ENCODE measurements around the gene ALG1. TPM values are rescaled to one million over a fixed set of nuclear protein-coding genes. Genes with fewer than 3 reads are reported as not detected.
A peak's percentile ranks its signal among the peaks of the same experiment; 100 is the strongest.
"Not testable (repeated sequence)": the region's sequence is repeated elsewhere in the genome, so short reads cannot be mapped to it uniquely, and the experiment has no call there.

The ALG1 gene
- total RNA-seq, 1 experiment from 2014 or later = 23.9 TPM

GRCh38 chr16:5098221-5099159, 26.8 kb downstream of the ALG1 start:
- DNase-seq (ENCODE audit: low read depth) = peak; percentile 61

- not testable (repeated sequence) for DNase-seq (ENCODE audit: low read depth)
Observed at GRCh38 chr16:5099174-5099573, 27.5 kb downstream of the ALG1 start.

GRCh38 chr16:5103296-5104032, 31.8 kb downstream of the ALG1 start:
- DNase-seq (ENCODE audit: low read depth) = not testable (repeated sequence)

GRCh38 chr16:5105039-5105438, 33.4 kb downstream of the ALG1 start:
- DNase-seq (ENCODE audit: low read depth) = not testable (repeated sequence)

- DNase-seq (ENCODE audit: low read depth) = no peak
Observed at GRCh38 chr16:5108505-5109158, 37.0 kb downstream of the ALG1 start.

GRCh38 chr16:5110933-5111332, 39.3 kb downstream of the ALG1 start:
- not testable (repeated sequence) for DNase-seq (ENCODE audit: low read depth)

- not testable (repeated sequence) for DNase-seq (ENCODE audit: low read depth)
Observed at GRCh38 chr16:5116780-5117295, 45.2 kb downstream of the ALG1 start.

GRCh38 chr16:5117300-5118087, 45.9 kb downstream of the ALG1 start:
- peak; percentile 57 for DNase-seq (ENCODE audit: low read depth)

GRCh38 chr16:5131467-5132004, 59.9 kb downstream of the ALG1 start:
- DNase-seq (ENCODE audit: low read depth) = not testable (repeated sequence)

- DNase-seq (ENCODE audit: low read depth) = not testable (repeated sequence)
Observed at GRCh38 chr16:5132915-5133600, 61.4 kb downstream of the ALG1 start.

- DNase-seq (ENCODE audit: low read depth) = not testable (repeated sequence)
Observed at GRCh38 chr16:5134739-5135452, 63.3 kb downstream of the ALG1 start.

Other genes with a start within 250 kb of the ALG1 start
- 24.9 and 42.0 TPM in 2 replicates for gene GLYR1, start 224.6 kb upstream of the ALG1 start, total RNA-seq (2014; rRNA removed; shearing (Covaris generic))
- 22.8 and 48.3 TPM in 2 replicates for gene UBN1, start 224.4 kb upstream of the ALG1 start, total RNA-seq (2014; rRNA removed; shearing (Covaris generic))
- 1.8 and 2.2 TPM in 2 replicates for gene PPL, start 134.7 kb upstream of the ALG1 start, total RNA-seq (2014; rRNA removed; shearing (Covaris generic))
- gene SEC14L5, start 113.5 kb upstream of the ALG1 start, total RNA-seq (2014; rRNA removed; shearing (Covaris generic)) = 0.02 TPM in 1 of 2 replicates, not detected in the other
- 19.0 and 28.6 TPM in 2 replicates for gene NAGPA, start 37.9 kb upstream of the ALG1 start, total RNA-seq (2014; rRNA removed; shearing (Covaris generic))
- gene C16orf89, start 5.9 kb upstream of the ALG1 start, total RNA-seq (2014; rRNA removed; shearing (Covaris generic)) = 0.17 TPM in 1 of 2 replicates, not detected in the other
- 15.4 and 19.4 TPM in 2 replicates for gene EEF2KMT, start 26.0 kb downstream of the ALG1 start, total RNA-seq (2014; rRNA removed; shearing (Covaris generic))

Measured in M059J (cell line).